Stimulated activated CD4-positive, alpha-beta T cell treated with anti-CD3 and anti-CD28 coated beads, Interleukin-1b, Interleukin-23, amount 100 ng/mL, for 24 hours (primary cell): Measurements from ENCODE around the gene NDUFC2.
"Not testable (repeated sequence)": the region's sequence is repeated elsewhere in the genome, so short reads cannot be mapped to it uniquely, and the experiment has no call there.

Experiments used
- DNase-seq, 4 experiments: peaks; one replicate each; pipeline ENCODE4 v3.0.0-alpha.2; 2020; ENCODE audit warnings: low read depth in 4 of 4, low spot score in 1 of 4

The NDUFC2 gene

GRCh38 chr11:78079232-78080083 is at the start of gene NDUFC2:
Gene NDUFC2, minus strand, starts transcription at chr11:78079862. Its CDS starts 118 bp downstream, at chr11:78079744.
- peak; percentile 38 to 57 (median 50) for DNase-seq

- no peak for DNase-seq
Measured at GRCh38 chr11:78127403-78127802, 47.7 kb upstream of the NDUFC2 start.

GRCh38 chr11:78112582-78113275 is 33.1 kb upstream of the NDUFC2 start:
- no peak for DNase-seq

GRCh38 chr11:78111298-78111697 is 31.6 kb upstream of the NDUFC2 start:
- no peak for DNase-seq

GRCh38 chr11:78110830-78111229 is 31.2 kb upstream of the NDUFC2 start:
- DNase-seq: no peak

GRCh38 chr11:78110351-78110750 is 30.7 kb upstream of the NDUFC2 start:
- no peak for DNase-seq

- no peak for DNase-seq
Measured at GRCh38 chr11:78109081-78110015, 29.7 kb upstream of the NDUFC2 start.

GRCh38 chr11:78100676-78101472 is 21.2 kb upstream of the NDUFC2 start:
- no peak for DNase-seq

- no peak for DNase-seq
Measured at GRCh38 chr11:78100261-78100660, 20.6 kb upstream of the NDUFC2 start.

GRCh38 chr11:78099666-78100065 is 20.0 kb upstream of the NDUFC2 start:
- DNase-seq: no peak

GRCh38 chr11:78097666-78098385 is 18.2 kb upstream of the NDUFC2 start:
- DNase-seq: no peak

- DNase-seq: no peak
Measured at GRCh38 chr11:78094250-78094649, 14.6 kb upstream of the NDUFC2 start.

- not testable (repeated sequence) for DNase-seq
Measured at GRCh38 chr11:78086521-78087074, 6.9 kb upstream of the NDUFC2 start.

- no peak for DNase-seq
Measured at GRCh38 chr11:78085972-78086371, 6.3 kb upstream of the NDUFC2 start.

GRCh38 chr11:78084506-78084905 is 4.8 kb upstream of the NDUFC2 start:
- not testable (repeated sequence) for DNase-seq

- DNase-seq: no peak
Measured at GRCh38 chr11:78083021-78083420, 3.4 kb upstream of the NDUFC2 start.

- DNase-seq: no peak
Measured at GRCh38 chr11:78082146-78082545, 2.5 kb upstream of the NDUFC2 start.

- DNase-seq: no peak
Measured at GRCh38 chr11:78081583-78081982, 1.9 kb upstream of the NDUFC2 start.

- no peak for DNase-seq
Measured at GRCh38 chr11:78080818-78081495, 1.3 kb upstream of the NDUFC2 start.
